AG04450 (cell line): Measurements from ENCODE around the gene SLC22A5. TPM values are rescaled to one million over a fixed set of nuclear protein-coding genes. Genes with fewer than 3 reads are reported as not detected.

ENCODE experiments used
- CTCF ChIA-PET: fragments of 300-600, 350-600 bp; formaldehyde crosslinking; extraction: SDS; loops from one replicate; lab custom pipeline; 2022; ENCODE audit warnings: antibody characterized with exemption, inconsistent platforms; lab: Charles Lee
- POLR2A ChIA-PET: fragments of 350-600 bp; formaldehyde crosslinking; extraction: SDS; loops from one replicate; lab custom pipeline; 2021; ENCODE audit warnings: antibody characterized with exemption, inconsistent platforms; lab: Yijun Ruan, JAX
- DNase-seq: peaks from one replicate; pipeline ENCODE4 v3.0.0-alpha.2; 2011; ENCODE audit warnings: low read depth, low spot score
- H3K27ac ChIP-seq: one replicate; pipeline ENCODE4 v1.5.1; 2012; ENCODE audit warnings: low read depth, low read length, control low read depth
- H3K27me3 ChIP-seq: one replicate; pipeline ENCODE4 v1.6.0; 2012; ENCODE audit warnings: low read length; ENCODE audit not compliant: control insufficient read depth, insufficient read depth
- H3K4me3 ChIP-seq: 2 replicates; pipeline ENCODE4 v1.5.1; 2011; ENCODE audit warnings: mild to moderate bottlenecking, low read depth, low read length, control low read depth
- H3K9me3 ChIP-seq: 2 replicates; pipeline ENCODE4 v1.5.1; 2012; ENCODE audit warnings: low read length; ENCODE audit not compliant: control insufficient read depth, insufficient read depth
- CTCF ChIP-seq: IDR thresholded peaks from 2 replicates; pipeline ENCODE4 v1.5.1; 2011; ENCODE audit warnings: low read depth, low read length, control low read depth, inconsistent platforms
- polyA plus RNA-seq: library from polyadenylated mRNA; depleted of rRNA; stranded (reverse); fragments of >200 nt; gene quantifications from 2 replicates; pipeline ENCODE4 v1.2.3, GENCODE V29; 2011

Gene SLC22A5
- polyA plus RNA-seq, 1 experiment: 6.9 TPM

GRCh38 chr5:132376694-132377641, 7.5 kb downstream of the SLC22A5 start:
- TF ChIP-seq CTCF: no peak
- Histone ChIP-seq H3K27ac (no peak overlapping the region), H3K9me3 (no peaks in the 10 kb centered on the region), H3K27me3 (no peaks in the 10 kb centered on the region), H3K4me3 (no peak overlapping the region)
- POLR2A ChIA-PET: no interaction called here
- no peak for DNase-seq
- CTCF ChIA-PET: interaction anchor here (1.4 kb wide), 1 partner anchor 443 kb away, joined by 3 read pairs; no protein-coding TSS in a partner anchor

GRCh38 chr5:132377738-132378137, 8.2 kb downstream of the SLC22A5 start:
- ChIA-PET POLR2A (no interaction called here), CTCF (interaction anchor here (1.0 to 1.4 kb wide), 2 partner anchors 179 to 442 kb away, joined by 3 read pairs; partner anchors contain the start of gene RAD50)
- no peaks in the 10 kb centered on the region for H3K9me3 ChIP-seq
- H3K27ac ChIP-seq: no peak overlapping the region
- DNase-seq: no peak
- no peaks in the 10 kb centered on the region for H3K27me3 ChIP-seq
- no peak overlapping the region for H3K4me3 ChIP-seq
- TF ChIP-seq CTCF: no peak

- Histone ChIP-seq H3K9me3 (no peaks in the 10 kb centered on the region), H3K27me3 (no peaks in the 10 kb centered on the region), H3K4me3 (no peak overlapping the region), H3K27ac (no peak overlapping the region)
- ChIA-PET CTCF (interaction anchor here (0.8 to 1.4 kb wide), 4 partner anchors 122 to 441 kb away, joined by 3 to 6 read pairs (median 3); partner anchors contain the start of gene RAD50), POLR2A (no interaction called here)
- no peak for TF ChIP-seq CTCF
- no peak for DNase-seq
These were observed 9.1 kb downstream of the SLC22A5 start for GRCh38 chr5:132378580-132378979.

- no peaks in the 10 kb centered on the region for H3K27me3 ChIP-seq
- CTCF ChIA-PET: no interaction called here
- no peak overlapping the region for H3K4me3 ChIP-seq
- POLR2A ChIA-PET: no interaction called here
- H3K27ac ChIP-seq: no peak overlapping the region
- H3K9me3 ChIP-seq: no peaks in the 10 kb centered on the region
- no peak for DNase-seq
- TF ChIP-seq CTCF: no peak
These were observed 10.5 kb downstream of the SLC22A5 start for GRCh38 chr5:132380047-132380446.

GRCh38 chr5:132380741-132381140, 11.2 kb downstream of the SLC22A5 start:
- POLR2A ChIA-PET: no interaction called here
- CTCF ChIA-PET: interaction anchor here (0.6 to 1.1 kb wide), 2 partner anchors 120 to 142 kb away, joined by 4 to 5 read pairs; no protein-coding TSS in a partner anchor
- Histone ChIP-seq H3K27ac (no peak overlapping the region), H3K27me3 (no peaks in the 10 kb centered on the region), H3K4me3 (no peak overlapping the region), H3K9me3 (no peaks in the 10 kb centered on the region)
- no peak for DNase-seq
- no peak for TF ChIP-seq CTCF
